Hypothalamus (tissue), 51 donors: ENCODE results near the gene PRMT1.

Source experiments
- DNase-seq, 51 donors: peaks; one replicate each; lab custom pipeline; 2025; lab: John Stamatoyannopoulos, UW

Gene PRMT1

GRCh38 chr19:49666120-49666444 lies 11.0 kb upstream of the PRMT1 start:
- no peak for DNase-seq

GRCh38 chr19:49667473-49667872 lies 9.6 kb upstream of the PRMT1 start:
- no peak for DNase-seq

GRCh38 chr19:49669516-49669915 lies 7.6 kb upstream of the PRMT1 start:
- no peak for DNase-seq

- DNase-seq = peak in 49 of 51 donors; percentile 5 to 80 (median 56)
These were observed 4.7 kb upstream of the PRMT1 start for GRCh38 chr19:49672131-49672919.

- DNase-seq = peak in 30 of 51 donors; percentile 64 to 99 (median 82)
These were observed 811 bp upstream of the PRMT1 start for GRCh38 chr19:49676136-49676783.

GRCh38 chr19:49676784-49677230 lies 264 bp upstream of the PRMT1 start:
- peak; percentile 84 to 100 (median 100) for DNase-seq

GRCh38 chr19:49677901-49678674 lies 1.0 kb downstream of the PRMT1 start:
- peak in 39 of 51 donors; percentile 10 to 73 (median 40) for DNase-seq

- DNase-seq = no peak
These were observed 2.1 kb downstream of the PRMT1 start for GRCh38 chr19:49678985-49679770.

GRCh38 chr19:49679771-49680413 lies 2.8 kb downstream of the PRMT1 start:
- no peak for DNase-seq

- DNase-seq = peak; percentile 24 to 93 (median 83)
These were observed 3.6 kb downstream of the PRMT1 start for GRCh38 chr19:49680421-49681351.

- no peak for DNase-seq
These were observed 4.8 kb downstream of the PRMT1 start for GRCh38 chr19:49681830-49682229.

GRCh38 chr19:49682274-49682673 lies 5.2 kb downstream of the PRMT1 start:
- no peak for DNase-seq

GRCh38 chr19:49683814-49684250 lies 6.8 kb downstream of the PRMT1 start:
- DNase-seq = no peak

- DNase-seq = no peak
These were observed 7.3 kb downstream of the PRMT1 start for GRCh38 chr19:49684251-49684982.

- DNase-seq = no peak
These were observed 8.0 kb downstream of the PRMT1 start for GRCh38 chr19:49684983-49685553.

GRCh38 chr19:49685845-49686332 lies 8.8 kb downstream of the PRMT1 start:
- no peak for DNase-seq

GRCh38 chr19:49686503-49687088 lies 9.5 kb downstream of the PRMT1 start:
- DNase-seq = no peak
